Measurements from ENCODE around the gene SPOP.

SPOP gene

DNA sequence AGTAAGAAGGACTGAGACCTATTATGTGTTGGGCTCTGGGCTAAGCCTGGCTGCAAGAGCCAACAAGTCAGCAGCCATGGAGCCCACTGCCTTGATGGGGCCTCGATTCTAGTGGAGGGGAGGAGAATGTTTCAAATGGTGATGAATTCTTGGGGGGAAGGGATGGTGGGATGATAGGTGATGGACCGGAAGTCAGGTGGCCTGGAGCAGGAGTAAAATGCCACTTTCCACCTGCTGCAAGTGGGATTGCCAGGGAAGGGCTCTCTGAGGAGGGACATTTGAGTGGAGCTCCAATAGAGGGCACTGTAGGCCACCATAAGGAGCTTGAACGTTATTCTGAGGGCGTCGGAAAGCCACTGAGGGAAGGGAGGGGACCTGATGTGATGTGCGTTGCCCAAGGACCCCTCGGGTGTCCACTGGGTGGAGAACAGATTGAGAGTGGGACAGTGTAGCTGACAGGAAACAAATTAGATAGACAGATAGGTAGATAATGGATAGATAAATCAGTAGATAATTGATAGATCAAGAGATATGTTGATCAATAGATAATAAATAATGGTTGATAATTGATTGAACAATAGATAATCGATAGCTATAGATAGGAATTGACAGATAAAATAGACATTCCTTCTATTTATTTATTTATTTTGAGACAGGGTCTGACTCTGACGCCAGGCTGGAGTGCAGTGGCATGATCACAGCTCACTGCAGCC, 120.4 kb downstream of the SPOP start:
- H3K4me3 ChIP-seq (ENCODE audit: low read depth in 1 of 2, low read length in 2 of 2) = no peak overlapping the region
- ATAC-seq (ENCODE audit: insufficient read depth, low read depth) (peak; percentile 61), DNase-seq (peak; percentile 61)
- no peaks in the 10 kb centered on the region for H3K36me3 ChIP-seq (ENCODE audit: insufficient read depth, low read length)
- peaks cover 7% of the 10 kb centered on the region for H3K4me1 ChIP-seq (ENCODE audit: insufficient read depth, low read length)
- no peaks in the 10 kb centered on the region for H4K20me1 ChIP-seq (ENCODE audit: insufficient read depth, low read length)
- H2AFZ ChIP-seq (ENCODE audit: low read depth, low read length) = peak overlapping the region; percentile 29; the same call in 1 of the 2 replicates
- no peaks in the 10 kb centered on the region for H3K27me3 ChIP-seq (ENCODE audit: insufficient read depth, low read length, poor library complexity)
- H3K79me2 ChIP-seq (ENCODE audit: insufficient read depth, low read length) = no peaks in the 10 kb centered on the region
- TF ChIP-seq, protein P1, sequence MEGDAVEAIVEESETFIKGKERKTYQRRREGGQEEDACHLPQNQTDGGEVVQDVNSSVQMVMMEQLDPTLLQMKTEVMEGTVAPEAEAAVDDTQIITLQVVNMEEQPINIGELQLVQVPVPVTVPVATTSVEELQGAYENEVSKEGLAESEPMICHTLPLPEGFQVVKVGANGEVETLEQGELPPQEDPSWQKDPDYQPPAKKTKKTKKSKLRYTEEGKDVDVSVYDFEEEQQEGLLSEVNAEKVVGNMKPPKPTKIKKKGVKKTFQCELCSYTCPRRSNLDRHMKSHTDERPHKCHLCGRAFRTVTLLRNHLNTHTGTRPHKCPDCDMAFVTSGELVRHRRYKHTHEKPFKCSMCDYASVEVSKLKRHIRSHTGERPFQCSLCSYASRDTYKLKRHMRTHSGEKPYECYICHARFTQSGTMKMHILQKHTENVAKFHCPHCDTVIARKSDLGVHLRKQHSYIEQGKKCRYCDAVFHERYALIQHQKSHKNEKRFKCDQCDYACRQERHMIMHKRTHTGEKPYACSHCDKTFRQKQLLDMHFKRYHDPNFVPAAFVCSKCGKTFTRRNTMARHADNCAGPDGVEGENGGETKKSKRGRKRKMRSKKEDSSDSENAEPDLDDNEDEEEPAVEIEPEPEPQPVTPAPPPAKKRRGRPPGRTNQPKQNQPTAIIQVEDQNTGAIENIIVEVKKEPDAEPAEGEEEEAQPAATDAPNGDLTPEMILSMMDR (IDR thresholded peaks at IDR 0.05; ENCODE audit: borderline replicate concordance, extremely low read depth, low read length, poor library complexity, severe bottlenecking) = peak; percentile 81
- TF ChIP-seq EZH2 (IDR thresholded peaks at IDR 0.05; ENCODE audit: borderline replicate concordance, low read depth, low read length, severe bottlenecking) = no peak
- no peaks in the 10 kb centered on the region for H3K9me3 ChIP-seq (ENCODE audit: insufficient read depth, low read length, severe bottlenecking)
- H3K27ac ChIP-seq (ENCODE audit: low read length) = no peak overlapping the region
- no peak overlapping the region for H3K9ac ChIP-seq (ENCODE audit: low read depth, low read length)
- H3K4me2 ChIP-seq (ENCODE audit: insufficient read depth, low read length) = no peak overlapping the region

DNA sequence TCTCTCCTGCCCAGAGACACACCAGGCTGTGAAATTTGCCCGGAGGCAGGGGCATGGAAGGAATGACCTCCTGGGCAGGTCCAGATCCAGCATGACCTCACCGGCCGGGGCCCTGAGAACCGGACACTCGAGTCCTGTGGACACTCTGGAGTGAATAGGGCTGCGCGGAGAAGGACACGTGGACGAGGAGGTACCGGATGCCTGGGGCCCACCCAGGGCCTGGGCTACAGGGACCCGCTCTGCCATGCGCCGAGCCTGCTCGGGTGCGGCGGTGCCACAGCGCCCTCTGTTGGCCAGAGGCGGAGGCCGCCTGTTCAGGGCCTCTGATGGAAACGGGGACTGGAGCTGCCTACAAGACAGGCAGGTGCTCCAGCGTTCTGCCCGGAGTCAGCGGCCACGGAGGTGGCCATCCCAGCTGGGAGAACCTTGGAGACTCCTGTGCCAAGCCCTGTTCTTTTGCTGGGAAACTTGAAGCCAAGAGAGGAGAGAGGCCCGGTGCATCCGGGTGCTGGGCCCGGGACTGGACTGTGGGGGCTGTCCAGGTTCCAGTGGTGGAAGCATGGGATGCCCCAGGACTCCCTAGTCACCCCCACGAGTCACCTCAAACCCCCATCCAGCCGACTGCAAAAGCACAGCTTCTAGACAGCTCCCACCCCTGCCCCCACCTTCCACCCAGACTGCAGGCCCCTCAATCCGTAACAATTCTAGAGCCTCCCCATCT, 121.5 kb downstream of the SPOP start:
- Histone ChIP-seq H3K4me2 (ENCODE audit: insufficient read depth, low read length) (peak overlapping the region; percentile 23; the same call in 1 of the 2 replicates), H3K9ac (ENCODE audit: low read depth, low read length) (no peak overlapping the region)
- DNase-seq = peak; percentile 89

DNA sequence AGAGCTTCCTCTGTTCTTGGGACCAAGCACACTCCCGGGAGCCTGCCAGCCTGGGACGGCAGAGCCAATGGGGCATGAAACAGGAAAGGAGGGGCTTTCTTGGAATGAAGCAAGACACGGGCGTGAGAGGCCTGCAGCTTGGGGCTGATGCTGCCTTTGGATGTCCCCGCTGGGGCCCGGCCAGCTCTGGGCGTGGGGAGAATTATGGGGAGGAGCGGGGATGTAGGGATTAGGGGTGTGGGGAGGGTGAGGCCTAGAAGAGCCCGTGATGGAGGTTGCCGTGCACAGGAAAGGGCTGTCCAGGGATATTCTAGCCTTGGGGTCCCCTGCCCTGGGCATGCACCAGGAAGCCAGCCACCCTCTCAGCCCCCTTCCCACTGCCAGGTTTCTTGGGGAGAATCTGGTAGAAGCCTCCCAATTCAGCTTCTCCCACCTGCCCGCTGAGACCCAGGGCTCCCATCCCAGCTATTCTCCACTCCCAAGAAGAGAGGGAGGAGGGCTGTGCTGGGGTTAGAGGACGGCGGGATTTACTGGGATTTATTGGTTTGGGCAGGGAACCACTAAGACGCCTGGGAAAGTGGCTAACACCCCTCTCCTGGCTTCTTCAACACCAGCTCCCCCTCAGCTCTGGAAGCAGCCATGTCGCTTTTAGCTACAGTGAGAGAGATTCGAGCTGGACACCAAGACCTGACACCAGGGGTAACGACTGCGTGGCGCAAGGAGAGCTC, 122.2 kb downstream of the SPOP start:
- H3K9ac ChIP-seq (ENCODE audit: low read depth, low read length) = no peak overlapping the region
- H3K4me3 ChIP-seq (ENCODE audit: low read depth in 1 of 2, low read length in 2 of 2) = no peak overlapping the region
- no peak for ATAC-seq (ENCODE audit: insufficient read depth, low read depth)
- no peaks in the 10 kb centered on the region for H3K79me2 ChIP-seq (ENCODE audit: insufficient read depth, low read length)
- TF ChIP-seq, protein P1 (IDR thresholded peaks at IDR 0.05; ENCODE audit: borderline replicate concordance, extremely low read depth, low read length, poor library complexity, severe bottlenecking) = no peak
- TF ChIP-seq EZH2 (IDR thresholded peaks at IDR 0.05; ENCODE audit: borderline replicate concordance, low read depth, low read length, severe bottlenecking) = no peak
- no peaks in the 10 kb centered on the region for H3K36me3 ChIP-seq (ENCODE audit: insufficient read depth, low read length)
- peaks cover 7% of the 10 kb centered on the region for H3K4me1 ChIP-seq (ENCODE audit: insufficient read depth, low read length)
- H2AFZ ChIP-seq (ENCODE audit: low read depth, low read length) = peak overlapping the region; percentile 46; the same call in 1 of the 2 replicates
- H3K27ac ChIP-seq (ENCODE audit: low read length) = no peak overlapping the region
- H4K20me1 ChIP-seq (ENCODE audit: insufficient read depth, low read length) = no peaks in the 10 kb centered on the region
- H3K9me3 ChIP-seq (ENCODE audit: insufficient read depth, low read length, severe bottlenecking) = no peaks in the 10 kb centered on the region
- no peak overlapping the region for H3K4me2 ChIP-seq (ENCODE audit: insufficient read depth, low read length)
- H3K27me3 ChIP-seq (ENCODE audit: insufficient read depth, low read length, poor library complexity) = no peaks in the 10 kb centered on the region
- no peak for DNase-seq

More for the DNA sequence above, 121.5 kb downstream of the SPOP start:
- Histone ChIP-seq H4K20me1 (ENCODE audit: insufficient read depth, low read length) (no peaks in the 10 kb centered on the region), H3K27me3 (ENCODE audit: insufficient read depth, low read length, poor library complexity) (no peaks in the 10 kb centered on the region), H2AFZ (ENCODE audit: low read depth, low read length) (peak overlapping the region; percentile 46; the same call in 1 of the 2 replicates), H3K4me1 (ENCODE audit: insufficient read depth, low read length) (peaks cover 7% of the 10 kb centered on the region), H3K79me2 (ENCODE audit: insufficient read depth, low read length) (no peaks in the 10 kb centered on the region), H3K36me3 (ENCODE audit: insufficient read depth, low read length) (no peaks in the 10 kb centered on the region), H3K9me3 (ENCODE audit: insufficient read depth, low read length, severe bottlenecking) (no peaks in the 10 kb centered on the region), H3K4me3 (ENCODE audit: low read depth in 1 of 2, low read length in 2 of 2) (no peak overlapping the region), H3K27ac (ENCODE audit: low read length) (no peak overlapping the region)
- ATAC-seq (ENCODE audit: insufficient read depth, low read depth) = peak; percentile 99
- no peak for TF ChIP-seq EZH2 (IDR thresholded peaks at IDR 0.05; ENCODE audit: borderline replicate concordance, low read depth, low read length, severe bottlenecking)
- TF ChIP-seq, protein P1 (IDR thresholded peaks at IDR 0.05; ENCODE audit: borderline replicate concordance, extremely low read depth, low read length, poor library complexity, severe bottlenecking) = peak; percentile 99
